Measurements from ENCODE around the gene PDK2. TPM values are rescaled to one million over a fixed set of nuclear protein-coding genes. Genes with fewer than 3 reads are reported as not detected.

The PDK2 gene
- total and polyA plus RNA-seq, 2 experiments from 2014 or later: 12.0 to 15.9 TPM

DNA sequence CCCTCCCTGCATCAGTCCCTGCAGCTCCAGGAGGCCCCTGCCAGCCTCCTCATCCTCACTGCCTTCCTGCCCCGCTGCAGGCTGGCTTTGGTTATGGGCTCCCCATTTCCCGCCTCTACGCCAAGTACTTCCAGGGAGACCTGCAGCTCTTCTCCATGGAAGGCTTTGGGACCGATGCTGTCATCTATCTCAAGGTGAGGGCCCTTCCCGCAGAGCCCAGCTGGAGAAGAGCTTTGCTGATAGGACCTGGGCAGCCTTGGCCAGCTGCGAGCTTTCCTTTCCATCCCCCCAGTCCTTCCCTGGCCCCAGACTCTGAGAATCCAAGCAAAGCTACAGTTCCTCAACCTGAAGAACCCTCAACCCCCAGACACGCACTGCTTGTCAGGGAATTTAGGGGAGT, 14.1 kb downstream of the PDK2 start (continued):
- TF ChIP-seq, protein P1, sequence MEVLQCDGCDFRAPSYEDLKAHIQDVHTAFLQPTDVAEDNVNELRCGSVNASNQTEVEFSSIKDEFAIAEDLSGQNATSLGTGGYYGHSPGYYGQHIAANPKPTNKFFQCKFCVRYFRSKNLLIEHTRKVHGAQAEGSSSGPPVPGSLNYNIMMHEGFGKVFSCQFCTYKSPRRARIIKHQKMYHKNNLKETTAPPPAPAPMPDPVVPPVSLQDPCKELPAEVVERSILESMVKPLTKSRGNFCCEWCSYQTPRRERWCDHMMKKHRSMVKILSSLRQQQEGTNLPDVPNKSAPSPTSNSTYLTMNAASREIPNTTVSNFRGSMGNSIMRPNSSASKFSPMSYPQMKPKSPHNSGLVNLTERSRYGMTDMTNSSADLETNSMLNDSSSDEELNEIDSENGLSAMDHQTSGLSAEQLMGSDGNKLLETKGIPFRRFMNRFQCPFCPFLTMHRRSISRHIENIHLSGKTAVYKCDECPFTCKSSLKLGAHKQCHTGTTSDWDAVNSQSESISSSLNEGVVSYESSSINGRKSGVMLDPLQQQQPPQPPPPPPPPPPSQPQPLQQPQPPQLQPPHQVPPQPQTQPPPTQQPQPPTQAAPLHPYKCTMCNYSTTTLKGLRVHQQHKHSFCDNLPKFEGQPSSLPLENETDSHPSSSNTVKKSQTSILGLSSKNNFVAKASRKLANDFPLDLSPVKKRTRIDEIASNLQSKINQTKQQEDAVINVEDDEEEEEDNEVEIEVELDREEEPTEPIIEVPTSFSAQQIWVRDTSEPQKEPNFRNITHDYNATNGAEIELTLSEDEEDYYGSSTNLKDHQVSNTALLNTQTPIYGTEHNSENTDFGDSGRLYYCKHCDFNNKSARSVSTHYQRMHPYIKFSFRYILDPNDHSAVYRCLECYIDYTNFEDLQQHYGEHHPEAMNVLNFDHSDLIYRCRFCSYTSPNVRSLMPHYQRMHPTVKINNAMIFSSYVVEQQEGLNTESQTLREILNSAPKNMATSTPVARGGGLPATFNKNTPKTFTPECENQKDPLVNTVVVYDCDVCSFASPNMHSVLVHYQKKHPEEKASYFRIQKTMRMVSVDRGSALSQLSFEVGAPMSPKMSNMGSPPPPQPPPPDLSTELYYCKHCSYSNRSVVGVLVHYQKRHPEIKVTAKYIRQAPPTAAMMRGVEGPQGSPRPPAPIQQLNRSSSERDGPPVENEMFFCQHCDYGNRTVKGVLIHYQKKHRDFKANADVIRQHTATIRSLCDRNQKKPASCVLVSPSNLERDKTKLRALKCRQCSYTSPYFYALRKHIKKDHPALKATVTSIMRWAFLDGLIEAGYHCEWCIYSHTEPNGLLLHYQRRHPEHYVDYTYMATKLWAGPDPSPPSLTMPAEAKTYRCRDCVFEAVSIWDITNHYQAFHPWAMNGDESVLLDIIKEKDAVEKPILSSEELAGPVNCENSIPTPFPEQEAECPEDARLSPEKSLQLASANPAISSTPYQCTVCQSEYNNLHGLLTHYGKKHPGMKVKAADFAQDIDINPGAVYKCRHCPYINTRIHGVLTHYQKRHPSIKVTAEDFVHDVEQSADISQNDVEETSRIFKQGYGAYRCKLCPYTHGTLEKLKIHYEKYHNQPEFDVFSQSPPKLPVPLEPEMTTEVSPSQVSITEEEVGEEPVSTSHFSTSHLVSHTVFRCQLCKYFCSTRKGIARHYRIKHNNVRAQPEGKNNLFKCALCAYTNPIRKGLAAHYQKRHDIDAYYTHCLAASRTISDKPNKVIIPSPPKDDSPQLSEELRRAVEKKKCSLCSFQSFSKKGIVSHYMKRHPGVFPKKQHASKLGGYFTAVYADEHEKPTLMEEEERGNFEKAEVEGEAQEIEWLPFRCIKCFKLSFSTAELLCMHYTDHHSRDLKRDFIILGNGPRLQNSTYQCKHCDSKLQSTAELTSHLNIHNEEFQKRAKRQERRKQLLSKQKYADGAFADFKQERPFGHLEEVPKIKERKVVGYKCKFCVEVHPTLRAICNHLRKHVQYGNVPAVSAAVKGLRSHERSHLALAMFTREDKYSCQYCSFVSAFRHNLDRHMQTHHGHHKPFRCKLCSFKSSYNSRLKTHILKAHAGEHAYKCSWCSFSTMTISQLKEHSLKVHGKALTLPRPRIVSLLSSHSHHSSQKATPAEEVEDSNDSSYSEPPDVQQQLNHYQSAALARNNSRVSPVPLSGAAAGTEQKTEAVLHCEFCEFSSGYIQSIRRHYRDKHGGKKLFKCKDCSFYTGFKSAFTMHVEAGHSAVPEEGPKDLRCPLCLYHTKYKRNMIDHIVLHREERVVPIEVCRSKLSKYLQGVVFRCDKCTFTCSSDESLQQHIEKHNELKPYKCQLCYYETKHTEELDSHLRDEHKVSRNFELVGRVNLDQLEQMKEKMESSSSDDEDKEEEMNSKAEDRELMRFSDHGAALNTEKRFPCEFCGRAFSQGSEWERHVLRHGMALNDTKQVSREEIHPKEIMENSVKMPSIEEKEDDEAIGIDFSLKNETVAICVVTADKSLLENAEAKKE (CRISPR knock-in tag; IDR thresholded peaks at IDR 0.05): no peak
- TF ChIP-seq STAT1 (IDR thresholded peaks at IDR 0.05; ENCODE audit: unreplicated experiment): no peak
- no peak for TF ChIP-seq JUNB (IDR thresholded peaks at IDR 0.05; ENCODE audit: unreplicated experiment)
- TF ChIP-seq POLR2AphosphoS5 (IDR thresholded peaks at IDR 0.05; ENCODE audit: low read depth): no peak
- no peak for TF ChIP-seq EZH2phosphoT487 (IDR thresholded peaks at IDR 0.05; ENCODE audit: unreplicated experiment)
- TF ChIP-seq, protein P2, sequence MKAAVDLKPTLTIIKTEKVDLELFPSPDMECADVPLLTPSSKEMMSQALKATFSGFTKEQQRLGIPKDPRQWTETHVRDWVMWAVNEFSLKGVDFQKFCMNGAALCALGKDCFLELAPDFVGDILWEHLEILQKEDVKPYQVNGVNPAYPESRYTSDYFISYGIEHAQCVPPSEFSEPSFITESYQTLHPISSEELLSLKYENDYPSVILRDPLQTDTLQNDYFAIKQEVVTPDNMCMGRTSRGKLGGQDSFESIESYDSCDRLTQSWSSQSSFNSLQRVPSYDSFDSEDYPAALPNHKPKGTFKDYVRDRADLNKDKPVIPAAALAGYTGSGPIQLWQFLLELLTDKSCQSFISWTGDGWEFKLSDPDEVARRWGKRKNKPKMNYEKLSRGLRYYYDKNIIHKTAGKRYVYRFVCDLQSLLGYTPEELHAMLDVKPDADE (IDR thresholded peaks at IDR 0.05): no peak
- no peak for TF ChIP-seq ZNF331 (CRISPR knock-in tag; IDR thresholded peaks at IDR 0.05; ENCODE audit: low read depth)
- TF ChIP-seq, protein P3, sequence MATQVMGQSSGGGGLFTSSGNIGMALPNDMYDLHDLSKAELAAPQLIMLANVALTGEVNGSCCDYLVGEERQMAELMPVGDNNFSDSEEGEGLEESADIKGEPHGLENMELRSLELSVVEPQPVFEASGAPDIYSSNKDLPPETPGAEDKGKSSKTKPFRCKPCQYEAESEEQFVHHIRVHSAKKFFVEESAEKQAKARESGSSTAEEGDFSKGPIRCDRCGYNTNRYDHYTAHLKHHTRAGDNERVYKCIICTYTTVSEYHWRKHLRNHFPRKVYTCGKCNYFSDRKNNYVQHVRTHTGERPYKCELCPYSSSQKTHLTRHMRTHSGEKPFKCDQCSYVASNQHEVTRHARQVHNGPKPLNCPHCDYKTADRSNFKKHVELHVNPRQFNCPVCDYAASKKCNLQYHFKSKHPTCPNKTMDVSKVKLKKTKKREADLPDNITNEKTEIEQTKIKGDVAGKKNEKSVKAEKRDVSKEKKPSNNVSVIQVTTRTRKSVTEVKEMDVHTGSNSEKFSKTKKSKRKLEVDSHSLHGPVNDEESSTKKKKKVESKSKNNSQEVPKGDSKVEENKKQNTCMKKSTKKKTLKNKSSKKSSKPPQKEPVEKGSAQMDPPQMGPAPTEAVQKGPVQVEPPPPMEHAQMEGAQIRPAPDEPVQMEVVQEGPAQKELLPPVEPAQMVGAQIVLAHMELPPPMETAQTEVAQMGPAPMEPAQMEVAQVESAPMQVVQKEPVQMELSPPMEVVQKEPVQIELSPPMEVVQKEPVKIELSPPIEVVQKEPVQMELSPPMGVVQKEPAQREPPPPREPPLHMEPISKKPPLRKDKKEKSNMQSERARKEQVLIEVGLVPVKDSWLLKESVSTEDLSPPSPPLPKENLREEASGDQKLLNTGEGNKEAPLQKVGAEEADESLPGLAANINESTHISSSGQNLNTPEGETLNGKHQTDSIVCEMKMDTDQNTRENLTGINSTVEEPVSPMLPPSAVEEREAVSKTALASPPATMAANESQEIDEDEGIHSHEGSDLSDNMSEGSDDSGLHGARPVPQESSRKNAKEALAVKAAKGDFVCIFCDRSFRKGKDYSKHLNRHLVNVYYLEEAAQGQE (IDR thresholded peaks at IDR 0.05; ENCODE audit: unreplicated experiment): no peak
